Ramos (cell line): ENCODE data around the gene CACNA1B.
"Not testable (repeated sequence)": the region's sequence is repeated elsewhere in the genome, so short reads cannot be mapped to it uniquely, and the experiment has no call there.

ENCODE experiments used
- in situ Hi-C: fragments of 300-500 bp; cut with MboI; formaldehyde crosslinking; loops from one replicate; pipeline ENCODE4 v1.14.3; 2022; ENCODE audit warnings: low sequenced_read_pairs; ENCODE audit not compliant: unreplicated experiment

CACNA1B gene

GRCh38 chr9:138120511-138121437, 243.2 kb downstream of the CACNA1B start:
- in situ Hi-C loops = no loop called here

- in situ Hi-C loops = no loop called here
These were observed 244.0 kb downstream of the CACNA1B start for GRCh38 chr9:138121438-138122050.

GRCh38 chr9:138122201-138122600, 244.6 kb downstream of the CACNA1B start:
- in situ Hi-C loops = no loop called here

- in situ Hi-C loops = no loop called here
These were observed 245.1 kb downstream of the CACNA1B start for GRCh38 chr9:138122676-138123075.

GRCh38 chr9:138123086-138123485, 245.5 kb downstream of the CACNA1B start:
- in situ Hi-C loops = no loop called here

GRCh38 chr9:138126090-138126857, 248.7 kb downstream of the CACNA1B start:
- in situ Hi-C loops = not testable (repeated sequence)

- in situ Hi-C loops = not testable (repeated sequence)
These were observed 249.4 kb downstream of the CACNA1B start for GRCh38 chr9:138126858-138127584.

GRCh38 chr9:138128027-138128426, 250.4 kb downstream of the CACNA1B start:
- in situ Hi-C loops = not testable (repeated sequence)

GRCh38 chr9:138129318-138129717, 251.7 kb downstream of the CACNA1B start:
- in situ Hi-C loops = not testable (repeated sequence)

GRCh38 chr9:138132946-138133705, 255.5 kb downstream of the CACNA1B start:
- in situ Hi-C loops = not testable (repeated sequence)

- in situ Hi-C loops = not testable (repeated sequence)
These were observed 257.0 kb downstream of the CACNA1B start for GRCh38 chr9:138134581-138134980.

- in situ Hi-C loops = not testable (repeated sequence)
These were observed 261.5 kb downstream of the CACNA1B start for GRCh38 chr9:138139096-138139495.

- in situ Hi-C loops = not testable (repeated sequence)
These were observed 263.4 kb downstream of the CACNA1B start for GRCh38 chr9:138140980-138141379.

GRCh38 chr9:138142528-138143244, 265.1 kb downstream of the CACNA1B start:
- in situ Hi-C loops = not testable (repeated sequence)

GRCh38 chr9:138143491-138143890, 265.9 kb downstream of the CACNA1B start:
- in situ Hi-C loops = not testable (repeated sequence)

- in situ Hi-C loops = not testable (repeated sequence)
These were observed 270.0 kb downstream of the CACNA1B start for GRCh38 chr9:138147556-138147955.

- in situ Hi-C loops = not testable (repeated sequence)
These were observed 272.4 kb downstream of the CACNA1B start for GRCh38 chr9:138149672-138150656.
